Measurements from ENCODE around the gene ARHGAP42. TPM values are rescaled to one million over a fixed set of nuclear protein-coding genes. Genes with fewer than 3 reads are reported as not detected.

ARHGAP42 gene
- polyA plus RNA-seq, 1 donor (not counting 4 experiments of a cell fraction or from before 2014, with no cell fraction given): 5.5 TPM

GRCh38 chr11:100878474-100878873, 191.4 kb downstream of the ARHGAP42 start:
- TF ChIP-seq CTCF (optimal IDR thresholded peaks at IDR 0.05 in 1 of 3, IDR thresholded peaks at IDR 0.05 in 1 of 3, conservative IDR thresholded peaks at IDR 0.05 in 1 of 3; ENCODE audit: extremely low read depth in 1 of 3, insufficient read depth in 2 of 3, low read length in 3 of 3) (no peak), EZH2 (IDR thresholded peaks at IDR 0.05; ENCODE audit: low read length) (no peak)
- no peaks in the 10 kb centered on the region for H3K9me3 ChIP-seq (ENCODE audit: control insufficient read depth, low read depth, low read length)
- H4K20me1 ChIP-seq (ENCODE audit: control insufficient read depth, extremely low read depth, insufficient read depth, low read length): no peaks in the 10 kb centered on the region
- H2AFZ ChIP-seq (ENCODE audit: control insufficient read depth, low read length): no peak overlapping the region
- dilution Hi-C loops (cut with MboI; ENCODE audit: extremely low pct_ligation_motif_present, low sequenced_read_pairs): no loop called here
- H3K4me2 ChIP-seq (ENCODE audit: control insufficient read depth, extremely low read depth, insufficient read depth, low read depth, low read length): no peak overlapping the region
- H3K9ac ChIP-seq (ENCODE audit: control insufficient read depth, extremely low read depth, insufficient read depth, low read length): no peak overlapping the region
- no peak for DNase-seq (ENCODE audit: low read depth, low spot score)
- H3K27ac ChIP-seq (ENCODE audit: control insufficient read depth, insufficient read depth, low read length): no peak overlapping the region
- no peak overlapping the region for H3K4me3 ChIP-seq (ENCODE audit: control insufficient read depth in 2 of 3, extremely low read depth in 1 of 3, insufficient read depth in 2 of 3, low read depth in 1 of 3, low read length in 3 of 3)
- no peak for FAIRE-seq
- peaks cover 9% of the 10 kb centered on the region for H3K4me1 ChIP-seq (ENCODE audit: control insufficient read depth, extremely low read depth, insufficient read depth, low read length)
- H3K9me1 ChIP-seq (ENCODE audit: control insufficient read depth, extremely low read depth, insufficient read depth, low read length): no peaks in the 10 kb centered on the region
- no peaks in the 10 kb centered on the region for H3K79me2 ChIP-seq (ENCODE audit: control insufficient read depth, insufficient read depth, low read length)
- H3K36me3 ChIP-seq (ENCODE audit: control insufficient read depth in 2 of 2, extremely low read depth in 1 of 2, insufficient read depth in 2 of 2, low read length in 2 of 2): no peaks in the 10 kb centered on the region
- no peaks in the 10 kb centered on the region for H3K27me3 ChIP-seq (ENCODE audit: control insufficient read depth, extremely low read depth, insufficient read depth, low read length)

GRCh38 chr11:100882957-100883356, 195.9 kb downstream of the ARHGAP42 start:
- no peak for DNase-seq (ENCODE audit: low read depth, low spot score)
- Histone ChIP-seq H3K9me3 (ENCODE audit: control insufficient read depth, low read depth, low read length) (no peaks in the 10 kb centered on the region), H4K20me1 (ENCODE audit: control insufficient read depth, extremely low read depth, insufficient read depth, low read length) (no peaks in the 10 kb centered on the region), H2AFZ (ENCODE audit: control insufficient read depth, low read length) (no peak overlapping the region), H3K9ac (ENCODE audit: control insufficient read depth, extremely low read depth, insufficient read depth, low read length) (no peak overlapping the region), H3K4me1 (ENCODE audit: control insufficient read depth, extremely low read depth, insufficient read depth, low read length) (peaks cover 4% of the 10 kb centered on the region), H3K4me2 (ENCODE audit: control insufficient read depth, extremely low read depth, insufficient read depth, low read depth, low read length) (no peak overlapping the region), H3K36me3 (ENCODE audit: control insufficient read depth in 2 of 2, extremely low read depth in 1 of 2, insufficient read depth in 2 of 2, low read length in 2 of 2) (no peaks in the 10 kb centered on the region), H3K9me1 (ENCODE audit: control insufficient read depth, extremely low read depth, insufficient read depth, low read length) (no peaks in the 10 kb centered on the region), H3K27ac (ENCODE audit: control insufficient read depth, insufficient read depth, low read length) (no peak overlapping the region), H3K79me2 (ENCODE audit: control insufficient read depth, insufficient read depth, low read length) (no peaks in the 10 kb centered on the region), H3K4me3 (ENCODE audit: control insufficient read depth in 2 of 3, extremely low read depth in 1 of 3, insufficient read depth in 2 of 3, low read depth in 1 of 3, low read length in 3 of 3) (no peak overlapping the region), H3K27me3 (ENCODE audit: control insufficient read depth, extremely low read depth, insufficient read depth, low read length) (no peaks in the 10 kb centered on the region)
- TF ChIP-seq CTCF (optimal IDR thresholded peaks at IDR 0.05 in 1 of 3, IDR thresholded peaks at IDR 0.05 in 1 of 3, conservative IDR thresholded peaks at IDR 0.05 in 1 of 3; ENCODE audit: extremely low read depth in 1 of 3, insufficient read depth in 2 of 3, low read length in 3 of 3): no peak
- TF ChIP-seq EZH2 (IDR thresholded peaks at IDR 0.05; ENCODE audit: low read length): no peak
- no peak for FAIRE-seq
- dilution Hi-C loops (cut with MboI; ENCODE audit: extremely low pct_ligation_motif_present, low sequenced_read_pairs): no loop called here
